IPS DF 6.9 (cell line): ENCODE results near the gene RPS6KC1.
"Not testable (repeated sequence)": the region's sequence is repeated elsewhere in the genome, so short reads cannot be mapped to it uniquely, and the experiment has no call there.

ENCODE experiments used
- DNase-seq: peaks from one replicate; pipeline ENCODE4 v3.0.0-alpha.2; 2013; ENCODE audit warnings: low read depth, low spot score
- H3K27ac ChIP-seq: one replicate; pipeline ENCODE4 v1.5.1; 2013; ENCODE audit warnings: low read length, control low read depth
- H3K27me3 ChIP-seq: 2 replicates; pipeline ENCODE4 v1.6.1; 2013; ENCODE audit warnings: mild to moderate bottlenecking, low read length; ENCODE audit not compliant: control insufficient read depth, insufficient read depth
- H3K36me3 ChIP-seq: 2 replicates; pipeline ENCODE4 v1.6.1; 2013; ENCODE audit warnings: low read length; ENCODE audit not compliant: control insufficient read depth, insufficient read depth
- H3K4me1 ChIP-seq: 2 replicates; pipeline ENCODE4 v1.6.1; 2013; ENCODE audit warnings: low read length; ENCODE audit not compliant: control insufficient read depth, insufficient read depth
- H3K4me3 ChIP-seq: 2 replicates; pipeline ENCODE4 v1.5.1; 2013; ENCODE audit warnings: mild to moderate bottlenecking, low read length
- H3K9me3 ChIP-seq: 2 replicates; pipeline ENCODE4 v1.6.1; 2013; ENCODE audit warnings: low read length, inconsistent platforms; ENCODE audit not compliant: control insufficient read depth, insufficient read depth
- WGBS: extraction: QIAGEN DNeasy Blood & Tissue Kit; methylation state at CpG from one replicate; pipeline ENCODE4 v1.1.7; 2013; ENCODE audit warnings: mixed read lengths, missing lambda C conversion rate; ENCODE audit not compliant: insufficient read length, insufficient coverage; 5-methylcytosine and 5-hydroxymethylcytosine counted together

RPS6KC1 gene, protein sequence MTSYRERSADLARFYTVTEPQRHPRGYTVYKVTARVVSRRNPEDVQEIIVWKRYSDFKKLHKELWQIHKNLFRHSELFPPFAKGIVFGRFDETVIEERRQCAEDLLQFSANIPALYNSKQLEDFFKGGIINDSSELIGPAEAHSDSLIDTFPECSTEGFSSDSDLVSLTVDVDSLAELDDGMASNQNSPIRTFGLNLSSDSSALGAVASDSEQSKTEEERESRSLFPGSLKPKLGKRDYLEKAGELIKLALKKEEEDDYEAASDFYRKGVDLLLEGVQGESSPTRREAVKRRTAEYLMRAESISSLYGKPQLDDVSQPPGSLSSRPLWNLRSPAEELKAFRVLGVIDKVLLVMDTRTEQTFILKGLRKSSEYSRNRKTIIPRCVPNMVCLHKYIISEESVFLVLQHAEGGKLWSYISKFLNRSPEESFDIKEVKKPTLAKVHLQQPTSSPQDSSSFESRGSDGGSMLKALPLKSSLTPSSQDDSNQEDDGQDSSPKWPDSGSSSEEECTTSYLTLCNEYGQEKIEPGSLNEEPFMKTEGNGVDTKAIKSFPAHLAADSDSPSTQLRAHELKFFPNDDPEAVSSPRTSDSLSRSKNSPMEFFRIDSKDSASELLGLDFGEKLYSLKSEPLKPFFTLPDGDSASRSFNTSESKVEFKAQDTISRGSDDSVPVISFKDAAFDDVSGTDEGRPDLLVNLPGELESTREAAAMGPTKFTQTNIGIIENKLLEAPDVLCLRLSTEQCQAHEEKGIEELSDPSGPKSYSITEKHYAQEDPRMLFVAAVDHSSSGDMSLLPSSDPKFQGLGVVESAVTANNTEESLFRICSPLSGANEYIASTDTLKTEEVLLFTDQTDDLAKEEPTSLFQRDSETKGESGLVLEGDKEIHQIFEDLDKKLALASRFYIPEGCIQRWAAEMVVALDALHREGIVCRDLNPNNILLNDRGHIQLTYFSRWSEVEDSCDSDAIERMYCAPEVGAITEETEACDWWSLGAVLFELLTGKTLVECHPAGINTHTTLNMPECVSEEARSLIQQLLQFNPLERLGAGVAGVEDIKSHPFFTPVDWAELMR

DNA sequence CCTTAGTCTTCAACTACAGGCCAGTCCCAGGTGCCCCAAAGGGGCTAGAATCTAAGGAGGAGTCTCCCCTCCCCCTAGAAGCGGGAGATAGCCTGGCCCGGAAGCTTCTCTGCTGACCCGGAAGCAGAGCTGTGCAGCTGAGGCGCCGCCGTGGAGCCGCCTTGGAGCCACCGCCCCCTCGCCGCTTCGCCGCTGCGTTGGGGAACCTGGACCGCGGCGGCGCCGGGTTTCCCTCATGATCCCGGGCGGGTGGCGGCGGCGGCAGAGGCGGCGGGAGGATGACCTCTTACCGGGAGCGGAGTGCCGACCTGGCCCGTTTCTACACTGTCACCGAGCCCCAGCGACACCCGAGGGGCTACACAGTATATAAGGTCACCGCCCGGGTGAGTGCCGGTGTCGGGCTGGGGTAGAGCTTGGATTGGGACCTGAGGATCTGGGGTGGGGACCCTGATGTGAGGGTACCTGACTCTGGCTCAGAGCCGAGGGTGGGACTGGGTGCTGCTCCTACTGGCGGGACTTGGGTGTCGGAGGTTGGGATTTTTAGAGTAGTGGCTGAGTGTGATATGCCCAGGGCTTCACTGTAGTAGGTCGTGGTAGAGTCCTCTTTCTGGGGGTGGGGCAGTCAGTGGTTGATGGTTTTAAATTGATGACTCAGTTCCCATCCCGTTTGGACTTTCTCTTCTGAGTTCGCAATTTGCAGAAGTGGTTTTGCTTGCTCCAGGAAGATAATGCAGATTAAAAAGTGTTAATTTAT lies at the start of gene RPS6KC1:
TSS of gene RPS6KC1 (plus strand) at position 115 of the 754 bp plus-strand sequence. CDS start at position 279, 164 bp downstream.
- peak within 1 kb of the TSS; percentile 91 for H3K4me3 ChIP-seq
- WGBS = no CpG with 5 or more reads among the region's 42 CpGs
- no peaks in the 10 kb centered on the region for H3K4me1 ChIP-seq
- no peaks in the 10 kb centered on the region for H3K27me3 ChIP-seq
- H3K36me3 ChIP-seq = no peaks in the 10 kb centered on the region
- no peaks in the 10 kb centered on the region for H3K9me3 ChIP-seq
- DNase-seq = peak; percentile 54
- H3K27ac ChIP-seq = no peak within 1 kb of the TSS

DNA sequence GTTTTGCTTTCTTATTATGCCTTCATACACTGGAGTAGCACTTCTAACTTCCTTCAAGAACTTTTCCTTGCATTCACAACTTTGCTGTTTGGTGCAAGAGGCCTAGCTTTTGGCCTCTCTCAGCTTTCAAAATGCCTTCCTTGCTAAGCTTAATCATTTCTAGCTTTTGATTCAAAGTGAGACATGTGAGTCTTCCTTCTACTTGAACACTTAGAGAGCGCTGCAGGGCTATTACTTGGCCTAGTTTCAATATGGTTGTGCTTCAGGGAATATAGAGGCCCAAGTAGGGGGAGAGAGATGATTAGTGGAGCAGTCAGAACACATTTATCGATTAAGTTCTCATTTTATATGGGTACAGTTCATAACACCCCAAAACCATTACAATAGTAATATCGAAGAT lies 47.8 kb upstream of the RPS6KC1 start:
- Histone ChIP-seq H3K27me3 (no peaks in the 10 kb centered on the region), H3K27ac (no peak overlapping the region), H3K4me1 (no peaks in the 10 kb centered on the region), H3K9me3 (no peaks in the 10 kb centered on the region), H3K4me3 (no peak overlapping the region), H3K36me3 (0 out of 2 replicates have a peak, but pooled peaks cover 2% of the 10 kb centered on the region)
- no peak for DNase-seq
- WGBS = no CpG with 5 or more reads among the region's 3 CpGs

DNA sequence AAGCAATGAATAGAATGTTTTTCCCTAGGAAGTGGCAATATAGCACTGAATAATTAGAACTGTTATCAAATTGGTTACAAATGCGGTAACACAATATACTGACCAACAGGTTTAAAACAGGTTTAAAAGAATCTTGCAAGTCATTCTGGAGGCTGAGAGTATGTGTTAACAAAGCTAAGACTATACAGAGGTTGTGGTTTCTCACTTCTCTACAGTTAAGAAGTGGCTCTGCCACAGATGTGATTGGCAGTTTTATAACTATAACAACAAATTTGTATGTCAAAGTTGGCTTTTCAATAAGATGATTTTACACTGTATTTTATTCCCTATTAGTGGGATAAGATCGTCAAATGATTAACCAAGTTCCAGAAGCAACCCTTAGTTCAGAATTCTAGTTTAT lies 42.5 kb upstream of the RPS6KC1 start:
- Histone ChIP-seq H3K36me3 (0 out of 2 replicates have a peak, but pooled peaks cover 2% of the 10 kb centered on the region), H3K27me3 (no peaks in the 10 kb centered on the region), H3K4me3 (no peak overlapping the region), H3K4me1 (no peaks in the 10 kb centered on the region), H3K9me3 (no peaks in the 10 kb centered on the region), H3K27ac (no peak overlapping the region)
- no CpG with 5 or more reads among the region's 2 CpGs for WGBS
- DNase-seq = no peak

DNA sequence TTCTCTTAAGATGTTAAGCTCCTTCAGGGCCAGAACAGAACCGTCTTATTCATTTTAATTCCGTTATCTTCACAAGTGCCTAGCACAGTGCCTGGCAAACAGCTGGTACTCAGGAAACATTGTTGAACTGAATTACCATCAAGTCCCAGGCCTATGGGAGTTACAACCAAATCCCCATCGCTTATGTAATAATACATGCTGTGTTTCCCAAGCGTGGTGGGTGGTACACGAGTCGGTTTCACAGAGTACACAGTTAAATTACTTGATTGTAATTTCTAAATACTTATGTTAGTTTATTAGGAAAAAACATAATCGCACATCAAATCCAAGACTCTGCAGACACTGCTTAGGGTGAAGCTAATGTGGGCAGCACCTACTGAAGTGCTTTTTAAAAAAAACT lies 36.4 kb upstream of the RPS6KC1 start:
- Histone ChIP-seq H3K4me1 (no peaks in the 10 kb centered on the region), H3K27me3 (no peaks in the 10 kb centered on the region), H3K27ac (no peak overlapping the region), H3K36me3 (no peaks in the 10 kb centered on the region), H3K9me3 (no peaks in the 10 kb centered on the region), H3K4me3 (peak overlapping the region; percentile 72; the same call in 1 of the 2 replicates)
- no CpG with 5 or more reads among the region's 7 CpGs for WGBS
- no peak for DNase-seq

DNA sequence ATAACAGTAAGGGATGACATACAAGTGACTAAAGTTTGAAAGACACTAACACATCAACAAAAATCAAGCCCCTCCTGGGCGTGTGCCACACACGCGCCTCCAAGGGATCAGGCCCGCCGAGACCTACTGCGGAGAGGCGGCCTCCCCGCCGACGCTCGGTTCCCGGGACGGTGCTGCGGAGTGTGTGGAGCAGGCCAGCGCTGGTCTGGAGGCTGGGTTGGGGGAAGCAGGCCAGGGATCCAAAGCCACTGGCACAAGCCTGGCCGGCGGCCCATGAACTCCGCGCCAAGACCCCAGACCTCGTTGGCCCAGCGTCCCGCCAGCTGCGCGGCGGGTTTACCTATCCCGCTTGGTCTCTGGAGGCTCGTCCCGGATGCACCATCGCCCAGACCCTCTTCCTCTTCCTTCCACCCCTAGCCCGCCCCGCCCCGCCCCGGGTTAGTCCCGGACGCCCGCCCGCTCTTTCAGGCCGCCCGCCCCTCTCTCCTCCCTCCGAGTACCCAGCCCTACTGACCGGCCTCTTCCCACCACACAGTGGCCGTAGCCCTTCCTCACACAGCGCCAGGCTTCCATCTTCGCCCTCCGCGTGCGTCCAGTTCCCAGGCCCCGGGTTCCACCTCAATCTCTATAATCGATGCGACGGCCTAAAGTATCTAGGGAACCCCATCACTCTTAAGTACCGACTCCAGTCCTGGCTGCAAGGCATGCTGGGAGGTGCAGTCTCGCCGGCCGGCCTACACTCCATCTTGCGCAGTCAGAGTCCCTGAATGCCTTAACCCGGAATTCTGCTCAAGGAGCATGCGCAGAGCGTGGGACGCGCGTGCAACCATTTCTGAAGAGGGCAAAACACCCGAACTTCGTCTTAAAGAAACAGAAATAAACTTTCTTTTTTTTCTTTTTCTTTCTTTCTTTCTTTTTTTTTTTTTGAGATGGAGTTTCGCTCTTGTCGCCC lies 35.7 kb upstream of the RPS6KC1 start, which contains the start of gene ANGEL2:
TSS of gene ANGEL2 (minus strand) at position 769 of the 952 bp plus-strand sequence. CDS start at position 573, 196 bp downstream.
- Histone ChIP-seq H3K27ac (no peak within 1 kb of the TSS), H3K27me3 (no peaks in the 10 kb centered on the region), H3K36me3 (no peaks in the 10 kb centered on the region), H3K4me1 (no peaks in the 10 kb centered on the region), H3K9me3 (no peaks in the 10 kb centered on the region), H3K4me3 (peak within 1 kb of the TSS; percentile 72)
- DNase-seq = peak; percentile 98
- WGBS = no CpG with 5 or more reads among the region's 66 CpGs

DNA sequence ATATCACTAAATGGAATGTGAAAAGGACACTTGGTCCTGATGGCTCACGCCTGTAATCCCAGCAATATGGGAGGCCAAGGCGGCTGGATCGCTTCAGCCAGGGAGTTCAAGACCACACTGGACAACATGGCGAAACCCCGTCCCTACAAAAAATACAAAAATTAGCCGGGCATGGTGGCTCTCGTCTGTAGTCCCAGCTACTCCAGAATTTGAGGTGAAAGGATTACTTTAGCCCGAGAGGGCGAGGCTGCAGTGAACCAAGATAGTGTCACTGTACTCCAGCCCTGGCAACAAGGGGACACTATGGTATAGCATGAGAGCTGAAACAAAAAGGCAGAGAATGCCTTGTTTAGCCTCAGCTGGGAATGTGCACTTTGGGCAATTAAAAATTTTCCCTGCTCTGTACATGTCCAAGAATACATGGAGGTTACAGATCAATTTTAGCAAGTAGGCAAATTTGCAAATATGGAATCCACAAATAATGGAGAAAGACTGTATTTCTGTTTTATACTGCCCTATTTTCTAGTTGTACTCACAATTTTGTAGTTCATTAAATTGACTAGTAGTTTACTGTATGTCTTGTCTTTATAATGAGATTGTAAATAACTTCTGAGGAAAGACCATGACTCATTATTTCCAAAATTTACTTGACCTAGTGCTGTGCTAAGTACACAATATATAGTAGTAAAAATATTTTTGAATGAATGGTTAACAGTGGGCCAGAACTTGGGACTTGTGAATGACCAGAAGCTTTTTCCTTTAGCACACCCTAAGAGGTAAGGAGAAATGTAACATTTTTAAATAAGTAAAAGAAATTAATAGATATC lies 33.4 kb upstream of the RPS6KC1 start:
- DNase-seq = no peak
- Histone ChIP-seq H3K27me3 (no peaks in the 10 kb centered on the region), H3K9me3 (no peaks in the 10 kb centered on the region), H3K4me3 (no peak overlapping the region), H3K4me1 (no peaks in the 10 kb centered on the region), H3K36me3 (no peaks in the 10 kb centered on the region), H3K27ac (no peak overlapping the region)
- WGBS = no CpG with 5 or more reads among the region's 9 CpGs

DNA sequence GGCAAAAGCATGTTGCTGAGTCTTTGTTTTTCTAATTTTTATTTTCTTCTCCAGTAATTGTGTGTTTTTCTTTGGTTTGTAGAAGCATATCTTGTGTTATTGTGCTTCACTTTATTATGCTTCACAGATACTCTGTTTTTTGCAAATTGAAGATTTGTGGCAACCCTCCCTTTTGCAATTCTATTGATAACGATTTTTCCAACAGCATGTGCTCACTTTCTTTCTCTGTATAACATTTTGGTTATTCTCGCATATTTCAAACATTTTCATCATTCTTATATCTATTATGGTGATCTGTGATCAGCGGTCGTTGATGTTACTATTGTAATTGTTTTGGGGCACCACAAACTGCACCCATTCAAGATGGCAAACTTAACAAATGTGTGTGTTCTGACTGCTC lies 31.6 kb upstream of the RPS6KC1 start:
- Histone ChIP-seq H3K4me3 (no peak overlapping the region), H3K9me3 (no peaks in the 10 kb centered on the region), H3K27me3 (no peaks in the 10 kb centered on the region), H3K4me1 (no peaks in the 10 kb centered on the region), H3K36me3 (no peaks in the 10 kb centered on the region), H3K27ac (no peak overlapping the region)
- WGBS = 100% methylated on average over 2 of the region's 4 CpGs
- DNase-seq = no peak

DNA sequence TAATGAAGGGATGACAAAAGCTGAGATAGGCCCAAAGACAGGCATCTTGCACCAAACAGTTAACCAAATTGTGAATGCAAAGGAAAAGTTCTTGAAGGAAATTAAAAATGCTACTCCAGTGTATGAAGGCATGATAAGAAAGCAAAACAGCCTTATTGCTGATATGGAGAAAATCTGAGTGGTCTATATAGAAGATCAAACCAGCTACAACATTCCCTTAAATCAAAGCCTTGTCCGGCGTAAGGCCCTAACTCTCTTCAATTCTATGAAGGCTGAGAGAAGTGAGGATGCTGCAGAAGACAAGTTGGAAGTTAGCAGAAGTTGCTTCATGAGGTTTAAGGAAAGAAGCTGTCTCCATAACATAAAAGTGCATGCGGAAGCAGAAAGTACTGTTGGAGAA lies 31.0 kb upstream of the RPS6KC1 start:
- no peak for DNase-seq
- no peaks in the 10 kb centered on the region for H3K27me3 ChIP-seq
- H3K27ac ChIP-seq = no peak overlapping the region
- no peaks in the 10 kb centered on the region for H3K4me1 ChIP-seq
- no peak overlapping the region for H3K4me3 ChIP-seq
- WGBS = no CpG with 5 or more reads among the region's 3 CpGs
- H3K36me3 ChIP-seq = no peaks in the 10 kb centered on the region
- H3K9me3 ChIP-seq = no peaks in the 10 kb centered on the region

DNA sequence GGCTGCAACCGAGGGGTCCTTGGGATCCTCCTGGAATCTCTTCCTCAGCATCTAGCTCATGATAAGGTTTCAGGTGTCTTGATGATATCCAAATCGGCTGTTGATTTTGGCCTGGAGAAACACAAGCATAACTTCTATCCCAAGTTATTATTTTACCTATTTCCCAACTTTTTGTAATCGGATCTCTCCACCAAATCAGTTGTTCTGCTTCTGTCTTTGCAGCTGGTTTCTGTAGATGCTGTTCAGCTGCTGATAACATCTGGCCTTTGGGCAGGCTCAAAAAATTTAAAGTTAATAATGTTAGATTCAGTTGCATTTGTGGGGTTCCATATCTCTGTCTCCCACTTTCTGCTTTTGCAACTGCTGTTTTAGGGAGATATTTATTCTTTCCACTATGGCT lies 24.0 kb upstream of the RPS6KC1 start:
- H3K4me1 ChIP-seq, H3K27ac ChIP-seq, H3K9me3 ChIP-seq, H3K4me3 ChIP-seq, H3K36me3 ChIP-seq, DNase-seq, H3K27me3 ChIP-seq: not testable (repeated sequence)
- WGBS = no CpG with 5 or more reads among the region's 3 CpGs
